CD8-positive, alpha-beta memory T cell (primary cell): ENCODE measurements around the gene KLF5. TPM values are rescaled to one million over a fixed set of nuclear protein-coding genes. Genes with fewer than 3 reads are reported as not detected.
"Not testable (repeated sequence)": the region's sequence is repeated elsewhere in the genome, so short reads cannot be mapped to it uniquely, and the experiment has no call there.

Experiments used
- CTCF ChIA-PET: fragments of 350-600 bp; sonication (Branson Sonifier 250); formaldehyde crosslinking; loops from one replicate; lab custom pipeline; 2021; ENCODE audit warnings: antibody characterized with exemption; lab: Charles Lee
- POLR2A ChIA-PET: fragments of 350-600 bp; sonication (Branson Sonifier 250); formaldehyde crosslinking; loops from one replicate; lab custom pipeline; 2021; ENCODE audit warnings: antibody characterized with exemption; lab: Charles Lee
- DNase-seq, 5 donors: peaks; one replicate each; pipeline versions ENCODE4 v3.0.0 to v3.0.0-alpha.2; 2020 to 2022; ENCODE audit warnings: mixed read lengths in 1 of 5
- H3K27ac ChIP-seq: one replicate; pipeline ENCODE4 v1.7.0; 2013; ENCODE audit warnings: low read depth, mild to moderate bottlenecking, low read length, moderate library complexity
- H3K27me3 ChIP-seq: 2 replicates; pipeline ENCODE4 v1.7.0; 2013; ENCODE audit warnings: low read length, mild to moderate bottlenecking; ENCODE audit not compliant: insufficient read depth, poor library complexity, severe bottlenecking
- H3K36me3 ChIP-seq: 2 replicates; pipeline ENCODE4 v1.7.0; 2013; ENCODE audit warnings: mild to moderate bottlenecking, low read length, moderate library complexity; ENCODE audit not compliant: insufficient read depth
- H3K4me1 ChIP-seq: 2 replicates; pipeline ENCODE4 v1.7.0; 2013; ENCODE audit warnings: mild to moderate bottlenecking, low read length, moderate library complexity; ENCODE audit not compliant: insufficient read depth
- H3K4me3 ChIP-seq: 2 replicates; pipeline ENCODE4 v1.7.0; 2013; ENCODE audit warnings: mild to moderate bottlenecking, low read length
- H3K9me3 ChIP-seq: 2 replicates; pipeline ENCODE4 v1.7.0; 2013; ENCODE audit warnings: mild to moderate bottlenecking, low read length
- H3K27ac Mint-ChIP-seq, 8 donors: one replicate each; pipeline ENCODE4 v1.8.0; 2020 to 2021; ENCODE audit warnings: mixed read lengths in 8 of 8, mild to moderate bottlenecking in 6 of 8, inconsistent platforms in 3 of 8, moderate library complexity in 3 of 8
- H3K27me3 Mint-ChIP-seq, 2 donors: one replicate each; pipeline ENCODE4 v1.8.0; 2020 to 2021; ENCODE audit warnings: mixed read lengths in 2 of 2, mild to moderate bottlenecking in 1 of 2, moderate library complexity in 1 of 2
- H3K36me3 Mint-ChIP-seq, 3 donors: one replicate each; pipeline ENCODE4 v1.8.0; 2020 to 2021; ENCODE audit warnings: mixed read lengths in 3 of 3, inconsistent platforms in 1 of 3, mild to moderate bottlenecking in 1 of 3
- H3K4me1 Mint-ChIP-seq, 3 donors: one replicate each; pipeline ENCODE4 v1.8.0; 2020 to 2021; ENCODE audit warnings: mixed read lengths in 3 of 3, inconsistent platforms in 1 of 3, mild to moderate bottlenecking in 1 of 3
- H3K4me3 Mint-ChIP-seq, 7 donors: one replicate each; pipeline ENCODE4 v1.8.0; 2020 to 2021; ENCODE audit warnings: mixed read lengths in 7 of 7, mild to moderate bottlenecking in 6 of 7, moderate library complexity in 4 of 7, inconsistent platforms in 2 of 7
- H3K9me3 Mint-ChIP-seq, 5 donors: one replicate each; pipeline ENCODE4 v1.8.0; 2020 to 2022; ENCODE audit warnings: mixed read lengths in 5 of 5, mild to moderate bottlenecking in 3 of 5, moderate library complexity in 2 of 5, inconsistent platforms in 1 of 5
- polyA plus RNA-seq: library from polyadenylated mRNA; unstranded; fragments of 300-500 nt; fragmentation: Illumina TruSeq; gene quantifications from one replicate; pipeline ENCODE4 v1.2.3, GENCODE V29; 2021
- total RNA-seq, 2 experiments: library from RNA; stranded (reverse); gene quantifications; one replicate each; pipeline ENCODE4 v1.2.3, GENCODE V29; 2021

Gene KLF5
- total and polyA plus RNA-seq, 3 experiments from 2014 or later, result 0.79 to 1.8 (median 1.5) TPM

GRCh38 chr13:73090823-73091187, 32.0 kb downstream of the KLF5 start:
- Histone ChIP-seq H3K9me3 (no peaks in the 10 kb centered on the region), H3K4me3 (no peak overlapping the region), H3K27me3 (no peaks in the 10 kb centered on the region), H3K36me3 (no peaks in the 10 kb centered on the region), H3K27ac (no peak overlapping the region), H3K4me1 (peaks cover 4% of the 10 kb centered on the region)
- peaks cover 0 to 5% (median 0%) of the 10 kb centered on the region in 5 donors for H3K9me3 Mint-ChIP-seq
- ChIA-PET CTCF (no interaction called here), POLR2A (no interaction called here)
- H3K27ac Mint-ChIP-seq, result no peak overlapping the region
- peaks cover 0 to 1% (median 0%) of the 10 kb centered on the region in 3 donors for H3K36me3 Mint-ChIP-seq
- H3K27me3 Mint-ChIP-seq, result peaks cover 0 to 1% of the 10 kb centered on the region in 2 donors
- DNase-seq, result no peak
- no peak overlapping the region for H3K4me3 Mint-ChIP-seq
- peaks cover 7% of the 10 kb centered on the region in 3 donors for H3K4me1 Mint-ChIP-seq

- Mint-ChIP-seq H3K27ac (no peak overlapping the region), H3K4me3 (no peak overlapping the region), H3K27me3 (peaks cover 0 to 1% of the 10 kb centered on the region in 2 donors), H3K9me3 (peaks cover 0 to 5% (median 0%) of the 10 kb centered on the region in 5 donors), H3K4me1 (peaks cover 7% of the 10 kb centered on the region in 3 donors), H3K36me3 (peaks cover 0 to 1% (median 0%) of the 10 kb centered on the region in 3 donors)
- no peak overlapping the region for H3K27ac ChIP-seq
- ChIA-PET POLR2A (no interaction called here), CTCF (no interaction called here)
- H3K36me3 ChIP-seq, result no peaks in the 10 kb centered on the region
- no peak for DNase-seq
- no peak overlapping the region for H3K4me3 ChIP-seq
- H3K27me3 ChIP-seq, result no peaks in the 10 kb centered on the region
- peaks cover 4% of the 10 kb centered on the region for H3K4me1 ChIP-seq
- H3K9me3 ChIP-seq, result no peaks in the 10 kb centered on the region
Measured at GRCh38 chr13:73092829-73093228, 34.0 kb downstream of the KLF5 start.

- POLR2A ChIA-PET, result no interaction called here
- no peaks in the 10 kb centered on the region for H3K27me3 ChIP-seq
- no peak for DNase-seq
- no peak overlapping the region for H3K4me3 Mint-ChIP-seq
- H3K36me3 ChIP-seq, result no peaks in the 10 kb centered on the region
- H3K9me3 Mint-ChIP-seq, result no peaks in the 10 kb centered on the region
- no peaks in the 10 kb centered on the region for H3K4me1 Mint-ChIP-seq
- no peaks in the 10 kb centered on the region for H3K9me3 ChIP-seq
- no peaks in the 10 kb centered on the region for H3K4me1 ChIP-seq
- H3K4me3 ChIP-seq, result no peak overlapping the region
- no peaks in the 10 kb centered on the region for H3K36me3 Mint-ChIP-seq
- H3K27ac ChIP-seq, result no peak overlapping the region
- peaks cover 0 to 1% of the 10 kb centered on the region in 2 donors for H3K27me3 Mint-ChIP-seq
- H3K27ac Mint-ChIP-seq, result no peak overlapping the region
- CTCF ChIA-PET, result no interaction called here
Measured at GRCh38 chr13:73096173-73096572, 37.4 kb downstream of the KLF5 start.

- peaks cover 0 to 1% of the 10 kb centered on the region in 2 donors for H3K27me3 Mint-ChIP-seq
- POLR2A ChIA-PET, result no interaction called here
- CTCF ChIA-PET, result no interaction called here
- H3K4me3 Mint-ChIP-seq, result no peak overlapping the region
- no peak for DNase-seq
- H3K27me3 ChIP-seq, result no peaks in the 10 kb centered on the region
- H3K9me3 Mint-ChIP-seq, result no peaks in the 10 kb centered on the region
- no peak overlapping the region for H3K27ac ChIP-seq
- H3K4me1 ChIP-seq, result no peaks in the 10 kb centered on the region
- H3K4me1 Mint-ChIP-seq, result no peaks in the 10 kb centered on the region
- no peak overlapping the region for H3K27ac Mint-ChIP-seq
- no peak overlapping the region for H3K4me3 ChIP-seq
- H3K9me3 ChIP-seq, result no peaks in the 10 kb centered on the region
- H3K36me3 Mint-ChIP-seq, result no peaks in the 10 kb centered on the region
- no peaks in the 10 kb centered on the region for H3K36me3 ChIP-seq
Measured at GRCh38 chr13:73096638-73097037, 37.8 kb downstream of the KLF5 start.

GRCh38 chr13:73100781-73101180, 42.0 kb downstream of the KLF5 start:
- H3K36me3 Mint-ChIP-seq, DNase-seq, H3K4me1 ChIP-seq, H3K36me3 ChIP-seq, H3K4me1 Mint-ChIP-seq, H3K9me3 Mint-ChIP-seq, H3K27me3 ChIP-seq, H3K27ac ChIP-seq, POLR2A ChIA-PET, H3K27ac Mint-ChIP-seq, H3K4me3 ChIP-seq, H3K9me3 ChIP-seq, H3K27me3 Mint-ChIP-seq, CTCF ChIA-PET: not testable (repeated sequence)
- H3K4me3 Mint-ChIP-seq, result peak overlapping the region in 1 of 7 donors; percentile 54

- no peaks in the 10 kb centered on the region for H3K9me3 Mint-ChIP-seq
- ChIA-PET CTCF (no interaction called here), POLR2A (no interaction called here)
- no peak for DNase-seq
- H3K27me3 ChIP-seq, result no peaks in the 10 kb centered on the region
- no peaks in the 10 kb centered on the region for H3K27me3 Mint-ChIP-seq
- no peaks in the 10 kb centered on the region for H3K36me3 ChIP-seq
- H3K4me1 ChIP-seq, result no peaks in the 10 kb centered on the region
- no peaks in the 10 kb centered on the region for H3K36me3 Mint-ChIP-seq
- no peaks in the 10 kb centered on the region for H3K4me1 Mint-ChIP-seq
- no peak overlapping the region for H3K27ac Mint-ChIP-seq
- no peaks in the 10 kb centered on the region for H3K9me3 ChIP-seq
- H3K27ac ChIP-seq, result no peak overlapping the region
- no peak overlapping the region for H3K4me3 Mint-ChIP-seq
- H3K4me3 ChIP-seq, result no peak overlapping the region
Measured at GRCh38 chr13:73101351-73102007, 42.7 kb downstream of the KLF5 start.

GRCh38 chr13:73103238-73103637, 44.4 kb downstream of the KLF5 start:
- ChIA-PET CTCF (no interaction called here), POLR2A (no interaction called here)
- Histone ChIP-seq H3K27me3 (no peaks in the 10 kb centered on the region), H3K9me3 (no peaks in the 10 kb centered on the region), H3K36me3 (no peaks in the 10 kb centered on the region), H3K27ac (no peak overlapping the region), H3K4me3 (no peak overlapping the region), H3K4me1 (no peaks in the 10 kb centered on the region)
- Mint-ChIP-seq H3K4me3 (no peak overlapping the region), H3K27ac (no peak overlapping the region), H3K4me1 (no peaks in the 10 kb centered on the region), H3K36me3 (no peaks in the 10 kb centered on the region), H3K9me3 (peaks cover 0 to 2% (median 0%) of the 10 kb centered on the region in 5 donors), H3K27me3 (peaks cover 0 to 4% of the 10 kb centered on the region in 2 donors)
- no peak for DNase-seq

- POLR2A ChIA-PET, result no interaction called here
- Histone ChIP-seq H3K27me3 (no peaks in the 10 kb centered on the region), H3K4me3 (no peak overlapping the region), H3K36me3 (no peaks in the 10 kb centered on the region), H3K27ac (no peak overlapping the region), H3K4me1 (no peaks in the 10 kb centered on the region), H3K9me3 (no peaks in the 10 kb centered on the region)
- Mint-ChIP-seq H3K4me1 (no peaks in the 10 kb centered on the region), H3K4me3 (no peak overlapping the region), H3K36me3 (no peaks in the 10 kb centered on the region), H3K27ac (no peak overlapping the region), H3K27me3 (peaks cover 0 to 4% of the 10 kb centered on the region in 2 donors), H3K9me3 (peaks cover 0 to 2% (median 0%) of the 10 kb centered on the region in 5 donors)
- CTCF ChIA-PET, result no interaction called here
- DNase-seq, result no peak
Measured at GRCh38 chr13:73106513-73107178, 47.8 kb downstream of the KLF5 start.
